Measurements from ENCODE around the gene ALG14. TPM values are rescaled to one million over a fixed set of nuclear protein-coding genes. Genes with fewer than 3 reads are reported as not detected.
"Not testable (repeated sequence)": the region's sequence is repeated elsewhere in the genome, so short reads cannot be mapped to it uniquely, and the experiment has no call there.

ALG14 gene
- total and polyA plus RNA-seq, 2 experiments from 2014 or later: 2.7 to 8.2 TPM

- no peaks in the 10 kb centered on the region for H3K9me3 ChIP-seq (ENCODE audit: low read depth)
- H3K27ac ChIP-seq: peak overlapping the region; percentile 69
- no peaks in the 10 kb centered on the region for H3K36me3 ChIP-seq
- peak in 1 of 2 donors; percentile 49 for DNase-seq (ENCODE audit: low read depth in 1 of 2, low spot score in 1 of 2)
- H3K4me3 ChIP-seq: no peak overlapping the region
- TF ChIP-seq CTCF (IDR thresholded peaks at IDR 0.05; ENCODE audit: low read depth, low read length): no peak
- H3K27me3 ChIP-seq: no peaks in the 10 kb centered on the region
- peaks cover 12% of the 10 kb centered on the region for H3K4me1 ChIP-seq (ENCODE audit: low read depth)
These were observed 70.0 kb downstream of the ALG14 start for GRCh38 chr1:95002540-95003432.

- H3K4me3 ChIP-seq: no peak overlapping the region
- no peaks in the 10 kb centered on the region for H3K9me3 ChIP-seq (ENCODE audit: low read depth)
- peaks cover 12% of the 10 kb centered on the region for H3K4me1 ChIP-seq (ENCODE audit: low read depth)
- TF ChIP-seq CTCF (IDR thresholded peaks at IDR 0.05; ENCODE audit: low read depth, low read length): no peak
- no peaks in the 10 kb centered on the region for H3K36me3 ChIP-seq
- H3K27ac ChIP-seq: no peak overlapping the region
- no peak for DNase-seq (ENCODE audit: low read depth in 1 of 2, low spot score in 1 of 2)
- no peaks in the 10 kb centered on the region for H3K27me3 ChIP-seq
These were observed 70.6 kb downstream of the ALG14 start for GRCh38 chr1:95002164-95002539.

- TF ChIP-seq CTCF (IDR thresholded peaks at IDR 0.05; ENCODE audit: low read depth, low read length): no peak
- DNase-seq (ENCODE audit: low read depth in 1 of 2, low spot score in 1 of 2): no peak
- Histone ChIP-seq H3K9me3 (ENCODE audit: low read depth) (no peaks in the 10 kb centered on the region), H3K27ac (no peak overlapping the region), H3K27me3 (no peaks in the 10 kb centered on the region), H3K4me3 (no peak overlapping the region), H3K4me1 (ENCODE audit: low read depth) (peaks cover 12% of the 10 kb centered on the region), H3K36me3 (no peaks in the 10 kb centered on the region)
These were observed 73.2 kb downstream of the ALG14 start for GRCh38 chr1:94999456-95000131.

GRCh38 chr1:94998748-94999147, 74.0 kb downstream of the ALG14 start:
- Histone ChIP-seq H3K9me3 (ENCODE audit: low read depth) (no peaks in the 10 kb centered on the region), H3K36me3 (no peaks in the 10 kb centered on the region), H3K27me3 (no peaks in the 10 kb centered on the region), H3K4me3 (no peak overlapping the region), H3K4me1 (ENCODE audit: low read depth) (peaks cover 12% of the 10 kb centered on the region), H3K27ac (no peak overlapping the region)
- TF ChIP-seq CTCF (IDR thresholded peaks at IDR 0.05; ENCODE audit: low read depth, low read length): no peak
- no peak for DNase-seq (ENCODE audit: low read depth in 1 of 2, low spot score in 1 of 2)

- H3K27ac ChIP-seq: no peak overlapping the region
- no peak for DNase-seq (ENCODE audit: low read depth in 1 of 2, low spot score in 1 of 2)
These were observed 74.6 kb downstream of the ALG14 start for GRCh38 chr1:94998114-94998513.

GRCh38 chr1:94995536-94995935, 77.2 kb downstream of the ALG14 start:
- H3K27me3 ChIP-seq; H3K27ac ChIP-seq; DNase-seq (ENCODE audit: low read depth in 1 of 2, low spot score in 1 of 2); H3K36me3 ChIP-seq; H3K9me3 ChIP-seq (ENCODE audit: low read depth); H3K4me1 ChIP-seq (ENCODE audit: low read depth); H3K4me3 ChIP-seq: not testable (repeated sequence)

More at GRCh38 chr1:94998114-94998513, 74.6 kb downstream of the ALG14 start:
- Histone ChIP-seq H3K9me3 (ENCODE audit: low read depth) (no peaks in the 10 kb centered on the region), H3K36me3 (no peaks in the 10 kb centered on the region), H3K27me3 (no peaks in the 10 kb centered on the region), H3K4me1 (ENCODE audit: low read depth) (peaks cover 12% of the 10 kb centered on the region), H3K4me3 (no peak overlapping the region)
- TF ChIP-seq CTCF (IDR thresholded peaks at IDR 0.05; ENCODE audit: low read depth, low read length): no peak

Data from cardiac muscle cell (in vitro differentiated cells and primary cell).